ENCODE data around the gene ARFIP2.

The ARFIP2 gene

GRCh38 chr11:6482441-6482840 lies 1.3 kb upstream of the ARFIP2 start:
- DNase-seq (ENCODE audit: low read depth): no peak

- no peak for DNase-seq (ENCODE audit: low read depth)
Observed at GRCh38 chr11:6481924-6482275, 769 bp upstream of the ARFIP2 start.

GRCh38 chr11:6480299-6480914 lies 724 bp downstream of the ARFIP2 start:
- DNase-seq (ENCODE audit: low read depth): no peak

- no peak for DNase-seq (ENCODE audit: low read depth)
Observed at GRCh38 chr11:6476571-6476970, 4.6 kb downstream of the ARFIP2 start.

- DNase-seq (ENCODE audit: low read depth): no peak
Observed at GRCh38 chr11:6475936-6476335, 5.2 kb downstream of the ARFIP2 start.

GRCh38 chr11:6474806-6475500 lies 6.2 kb downstream of the ARFIP2 start:
- no peak for DNase-seq (ENCODE audit: low read depth)

- DNase-seq (ENCODE audit: low read depth): no peak
Observed at GRCh38 chr11:6474413-6474792, 6.7 kb downstream of the ARFIP2 start.

GRCh38 chr11:6473451-6474412 lies 7.4 kb downstream of the ARFIP2 start, which contains the start of gene TRIM3:
TSS of gene TRIM3 (minus strand) at chr11:6473941. CDS start at chr11:6465695, 8,246 bp downstream.
- peak; percentile 79 for DNase-seq (ENCODE audit: low read depth)

- DNase-seq (ENCODE audit: low read depth): no peak
Observed at GRCh38 chr11:6472934-6473333, 8.2 kb downstream of the ARFIP2 start.

- DNase-seq (ENCODE audit: low read depth): no peak
Observed at GRCh38 chr11:6469599-6469998, 11.5 kb downstream of the ARFIP2 start.

GRCh38 chr11:6468712-6469495 lies 12.2 kb downstream of the ARFIP2 start:
- no peak for DNase-seq (ENCODE audit: low read depth)

- no peak for DNase-seq (ENCODE audit: low read depth)
Observed at GRCh38 chr11:6459099-6459450, 22.1 kb downstream of the ARFIP2 start.

- DNase-seq (ENCODE audit: low read depth): no peak
Observed at GRCh38 chr11:6458352-6459098, 22.6 kb downstream of the ARFIP2 start.

GRCh38 chr11:6457581-6458320 lies 23.4 kb downstream of the ARFIP2 start:
- DNase-seq (ENCODE audit: low read depth): no peak

GRCh38 chr11:6456361-6457073 lies 24.6 kb downstream of the ARFIP2 start:
- no peak for DNase-seq (ENCODE audit: low read depth)

- DNase-seq (ENCODE audit: low read depth): no peak
Observed at GRCh38 chr11:6455070-6455469, 26.1 kb downstream of the ARFIP2 start.

- no peak for DNase-seq (ENCODE audit: low read depth)
Observed at GRCh38 chr11:6453152-6453551, 28.0 kb downstream of the ARFIP2 start.

- peak; percentile 89 for DNase-seq (ENCODE audit: low read depth)
Observed at GRCh38 chr11:6452219-6452618, 28.9 kb downstream of the ARFIP2 start.

GRCh38 chr11:6448574-6448973 lies 32.6 kb downstream of the ARFIP2 start:
- DNase-seq (ENCODE audit: low read depth): no peak
